Vagina (tissue), 2 donors: ENCODE data around the gene KCNK5. TPM values are rescaled to one million over a fixed set of nuclear protein-coding genes. Genes with fewer than 3 reads are reported as not detected.

ENCODE experiments used
- DNase-seq, 2 donors: peaks; one replicate each; pipeline ENCODE4 v3.0.0-alpha.2; 2017; ENCODE audit errors: extremely low spot score in 2 of 2
- H3K27ac ChIP-seq: fragments of 200-600 bp; sonication (generic); one replicate; pipeline ENCODE4 v1.5.1; 2019
- H3K27me3 ChIP-seq: fragments of 200-600 bp; sonication (generic); one replicate; pipeline ENCODE4 v1.5.1; 2019
- H3K36me3 ChIP-seq, 2 donors: fragments of 200-600 bp; sonication (generic); one replicate each; pipeline ENCODE4 v1.5.1; 2017 to 2019
- H3K4me1 ChIP-seq: fragments of 200-600 bp; sonication (generic); one replicate; pipeline ENCODE4 v1.5.1; 2019
- H3K4me3 ChIP-seq, 2 donors: fragments of 200-600 bp; sonication (generic); 1 replicate in 1 of 2; 2 replicates in 1 of 2; pipeline ENCODE4 v1.5.1; 2016 to 2019
- H3K9me3 ChIP-seq: fragments of 200-600 bp; sonication (generic); one replicate; pipeline ENCODE4 v1.5.1; 2019
- CTCF ChIP-seq, 3 experiments: fragments of 450-650 bp in 2 of 3; fragments of 200-600 bp in 1 of 3; sonication (generic) in 1 of 3; IDR thresholded peaks; one replicate each; pipeline ENCODE4 v1.5.1; 2017 to 2019; ENCODE audit warnings: antibody characterized with exemption in 3 of 3, mild to moderate bottlenecking in 2 of 3, moderate library complexity in 2 of 3
- POLR2A ChIP-seq, 2 donors: fragments of 450-650 bp; IDR thresholded peaks; one replicate each; pipeline ENCODE4 v1.6.1; 2017; ENCODE audit warnings: antibody characterized with exemption in 2 of 2, mild to moderate bottlenecking in 2 of 2, moderate library complexity in 2 of 2
- POLR2AphosphoS5 ChIP-seq, 2 donors: sonication (generic); formaldehyde crosslinking; IDR thresholded peaks; one replicate each; pipeline ENCODE4 v1.9.0; 2017; ENCODE audit warnings: antibody characterized with exemption in 2 of 2, mild to moderate bottlenecking in 2 of 2, low read depth in 1 of 2; ENCODE audit not compliant: insufficient read depth in 1 of 2
- intact Hi-C: fragments of 100-400 bp; cut with DNase I; formaldehyde crosslinking; loops from one replicate; pipeline ENCODE4 v1.15.1; 2023
- total RNA-seq: library from RNA; depleted of rRNA; stranded (reverse); fragments of >200 nt; gene quantifications from one replicate; pipeline ENCODE4 v1.2.3, GENCODE V29; 2016

Gene KCNK5
- total RNA-seq, 1 donor from 2014 or later: 16.7 TPM

DNA sequence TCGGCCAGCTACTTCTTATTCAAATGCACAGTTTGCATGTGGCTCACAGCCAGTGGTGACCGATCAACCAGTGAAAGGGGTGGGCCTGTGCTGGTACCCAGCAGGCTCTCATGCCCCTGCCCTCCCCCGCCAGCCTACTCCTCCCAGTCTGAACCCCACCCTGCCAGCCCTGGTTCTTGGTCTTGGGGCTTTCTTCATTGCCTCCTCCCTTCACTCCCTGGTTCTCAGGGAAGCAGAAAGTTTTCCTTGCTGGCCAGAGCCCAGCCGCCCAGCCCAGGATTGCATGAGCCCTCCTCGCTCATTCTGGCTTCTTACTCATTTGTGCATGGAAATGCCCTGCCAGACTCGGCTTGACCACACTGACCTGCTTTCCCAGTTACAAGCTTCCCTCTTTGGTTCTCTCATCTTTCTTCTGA, 44.1 kb upstream of the KCNK5 start:
- Histone ChIP-seq H3K27me3 (no peaks in the 10 kb centered on the region), H3K36me3 (no peaks in the 10 kb centered on the region), H3K27ac (no peak overlapping the region), H3K4me1 (no peaks in the 10 kb centered on the region), H3K4me3 (no peak overlapping the region), H3K9me3 (no peaks in the 10 kb centered on the region)
- TF ChIP-seq POLR2AphosphoS5 (IDR thresholded peaks at IDR 0.05; ENCODE audit: insufficient read depth in 1 of 2, low read depth in 1 of 2) (no peak), POLR2A (IDR thresholded peaks at IDR 0.05) (no peak), CTCF (IDR thresholded peaks at IDR 0.05) (no peak)
- no peak for DNase-seq
- intact Hi-C loops: no loop called here

DNA sequence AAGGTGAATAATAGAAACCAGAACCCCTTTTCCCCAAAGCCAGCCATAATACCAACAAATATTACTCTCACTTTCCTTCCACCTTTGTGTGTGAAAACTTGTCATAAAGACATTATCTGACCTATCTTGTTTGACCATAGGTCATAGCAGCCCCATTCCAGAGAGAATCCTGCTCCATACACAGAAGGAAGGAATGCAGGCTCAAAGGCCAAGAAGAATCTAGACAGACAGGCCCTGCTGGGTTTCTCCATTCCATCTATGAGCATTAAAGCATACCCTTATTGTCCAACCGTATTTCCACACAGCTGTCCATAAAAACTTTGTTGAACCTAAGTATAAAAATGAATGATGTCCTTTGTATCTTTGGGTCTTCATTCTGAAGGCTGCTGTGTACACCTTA, 40.7 kb upstream of the KCNK5 start:
- Histone ChIP-seq H3K27me3 (no peaks in the 10 kb centered on the region), H3K36me3 (no peaks in the 10 kb centered on the region), H3K27ac (no peak overlapping the region), H3K4me1 (no peaks in the 10 kb centered on the region), H3K4me3 (no peak overlapping the region), H3K9me3 (no peaks in the 10 kb centered on the region)
- TF ChIP-seq POLR2AphosphoS5 (IDR thresholded peaks at IDR 0.05; ENCODE audit: insufficient read depth in 1 of 2, low read depth in 1 of 2): no peak
- TF ChIP-seq CTCF (IDR thresholded peaks at IDR 0.05): no peak
- TF ChIP-seq POLR2A (IDR thresholded peaks at IDR 0.05): no peak
- intact Hi-C loops: no loop called here
- DNase-seq: no peak

- Histone ChIP-seq H3K27ac (no peak overlapping the region), H3K36me3 (no peaks in the 10 kb centered on the region), H3K9me3 (no peaks in the 10 kb centered on the region), H3K4me3 (no peak overlapping the region), H3K27me3 (no peaks in the 10 kb centered on the region), H3K4me1 (no peaks in the 10 kb centered on the region)
- TF ChIP-seq POLR2AphosphoS5 (IDR thresholded peaks at IDR 0.05; ENCODE audit: insufficient read depth in 1 of 2, low read depth in 1 of 2) (no peak), CTCF (IDR thresholded peaks at IDR 0.05) (no peak), POLR2A (IDR thresholded peaks at IDR 0.05) (no peak)
- intact Hi-C loops: no loop called here
- DNase-seq: no peak
Measured at GRCh38 chr6:39268721-39269120, 39.4 kb upstream of the KCNK5 start.

DNA sequence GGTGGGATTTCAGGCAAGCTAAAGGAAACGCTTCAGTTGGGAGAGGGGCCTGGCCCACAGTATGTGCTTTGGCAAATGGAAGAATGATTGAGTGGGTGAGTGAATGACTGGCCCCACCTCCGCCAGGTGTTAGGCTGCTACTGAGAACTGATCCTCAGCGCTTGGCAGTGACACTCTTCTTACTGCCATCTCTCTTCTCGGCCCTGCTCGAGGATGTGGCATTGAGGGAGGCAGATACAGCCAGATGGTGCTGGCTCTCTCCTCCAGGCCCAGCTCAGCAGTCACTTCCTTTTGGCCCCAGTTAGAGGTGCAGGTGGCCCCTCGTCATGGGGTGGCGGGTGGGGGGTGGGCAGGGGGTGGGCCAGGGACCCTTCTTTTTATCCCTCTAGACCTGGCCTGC, 38.9 kb upstream of the KCNK5 start:
- H3K27ac ChIP-seq: no peak overlapping the region
- H3K9me3 ChIP-seq: no peaks in the 10 kb centered on the region
- H3K4me3 ChIP-seq: no peak overlapping the region
- intact Hi-C loops: no loop called here
- no peaks in the 10 kb centered on the region for H3K4me1 ChIP-seq
- no peaks in the 10 kb centered on the region for H3K27me3 ChIP-seq
- TF ChIP-seq CTCF (IDR thresholded peaks at IDR 0.05) (no peak), POLR2A (IDR thresholded peaks at IDR 0.05) (no peak), POLR2AphosphoS5 (IDR thresholded peaks at IDR 0.05; ENCODE audit: insufficient read depth in 1 of 2, low read depth in 1 of 2) (no peak)
- no peak for DNase-seq
- H3K36me3 ChIP-seq: no peaks in the 10 kb centered on the region

DNA sequence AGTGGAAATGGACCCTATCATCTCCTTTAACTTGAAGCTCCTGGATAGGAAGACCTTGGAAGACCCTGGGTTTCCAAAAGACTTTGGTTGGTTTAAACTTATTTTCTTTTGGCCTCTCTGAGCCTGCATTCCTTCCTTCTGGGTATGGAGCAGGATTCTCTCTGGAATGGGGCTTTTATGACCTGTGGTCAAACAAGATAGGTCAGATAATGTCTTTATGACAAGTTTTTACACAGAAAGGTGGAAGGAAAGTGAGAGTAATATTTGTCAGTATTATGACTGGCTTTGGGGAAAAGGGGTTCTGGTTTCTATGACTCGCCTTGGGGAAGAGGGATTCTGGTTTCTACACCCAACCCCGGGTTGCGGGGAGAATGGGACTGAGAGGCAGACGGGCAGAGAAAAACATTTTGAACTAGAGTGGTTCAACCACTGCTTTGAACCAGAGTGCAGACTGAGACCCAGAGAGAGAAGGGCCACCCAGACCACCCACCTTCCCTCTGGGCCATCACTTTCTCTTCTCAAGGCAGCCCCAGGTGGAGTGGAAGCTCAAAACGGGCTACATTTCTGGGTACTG, 37.6 kb upstream of the KCNK5 start:
- TF ChIP-seq POLR2A (IDR thresholded peaks at IDR 0.05) (no peak), CTCF (IDR thresholded peaks at IDR 0.05) (no peak), POLR2AphosphoS5 (IDR thresholded peaks at IDR 0.05; ENCODE audit: insufficient read depth in 1 of 2, low read depth in 1 of 2) (no peak)
- intact Hi-C loops: no loop called here
- Histone ChIP-seq H3K36me3 (no peaks in the 10 kb centered on the region), H3K4me1 (no peaks in the 10 kb centered on the region), H3K9me3 (no peaks in the 10 kb centered on the region), H3K27ac (no peak overlapping the region), H3K4me3 (no peak overlapping the region), H3K27me3 (no peaks in the 10 kb centered on the region)
- no peak for DNase-seq
